Embryonic facial prominence (tissue), 1 donor: ENCODE measurements around the gene PCIF1.
"Not testable (repeated sequence)": the region's sequence is repeated elsewhere in the genome, so short reads cannot be mapped to it uniquely, and the experiment has no call there.

Experiments
- DNase-seq: peaks from one replicate; pipeline ENCODE4 v3.0.0-alpha.2; 2016; ENCODE audit errors: extremely low spot score

Gene PCIF1

DNA sequence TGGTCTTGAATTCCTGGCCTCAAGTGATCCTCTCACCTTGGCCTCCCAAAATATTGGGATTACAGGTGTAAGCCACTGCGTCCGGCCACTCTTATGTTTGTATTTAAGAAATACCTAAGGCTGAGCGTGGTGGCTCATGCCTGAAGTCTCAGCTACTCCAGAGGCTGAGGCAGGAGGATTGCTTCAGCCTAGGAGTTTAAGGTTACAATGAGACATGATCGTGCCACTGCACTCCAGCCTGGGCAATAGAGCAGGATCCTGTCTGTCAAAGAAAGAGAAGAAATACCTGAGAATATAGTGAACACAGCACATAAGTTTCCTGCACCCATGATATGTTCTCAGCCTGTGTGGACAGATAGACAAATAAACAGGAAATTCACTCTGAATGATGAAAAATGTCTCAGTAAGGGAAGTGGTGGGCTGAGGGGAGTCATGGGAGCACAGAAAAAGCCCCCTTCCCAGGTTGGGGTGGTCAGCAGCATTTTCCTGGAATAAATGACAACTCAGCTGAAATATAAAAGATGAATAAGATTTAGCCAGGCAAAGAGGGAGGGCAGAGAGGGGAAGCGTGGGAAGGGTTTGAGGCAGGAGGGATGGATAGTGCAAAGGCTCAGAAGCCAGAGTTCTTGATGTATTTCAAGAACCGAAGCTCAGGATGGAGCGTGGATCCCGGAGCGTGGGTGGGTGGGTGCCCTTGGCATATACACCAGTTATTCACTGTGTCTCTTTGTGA is 60.4 kb downstream of the PCIF1 start:
- no peak for DNase-seq

GRCh38 chr20:45995495-45996097 is 61.1 kb downstream of the PCIF1 start:
- not testable (repeated sequence) for DNase-seq

DNA sequence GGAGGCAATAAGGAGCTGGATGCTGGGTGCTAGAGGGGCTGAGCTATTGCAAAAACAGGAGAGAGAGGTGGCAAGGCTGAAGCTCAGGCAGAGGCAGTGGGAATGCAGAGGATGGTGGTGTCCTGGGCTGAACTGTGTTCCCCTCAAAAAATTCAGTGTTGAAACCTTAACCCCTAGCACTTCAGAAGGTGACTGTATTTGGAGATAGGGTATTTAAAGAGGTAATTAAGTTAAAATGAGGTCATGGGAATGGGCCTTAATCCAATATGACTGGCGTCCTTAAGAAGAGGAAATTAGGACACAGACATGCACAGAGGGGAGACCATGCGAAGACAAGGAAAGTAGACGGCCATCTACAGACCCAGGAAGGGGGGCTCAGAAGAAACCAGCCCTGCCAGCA is 62.7 kb downstream of the PCIF1 start:
- DNase-seq: no peak
